HepG2 (cell line): ENCODE data around the gene PTPRQ. TPM values are rescaled to one million over a fixed set of nuclear protein-coding genes. Genes with fewer than 3 reads are reported as not detected.
A peak's percentile ranks its signal among the peaks of the same experiment; 100 is the strongest.

ENCODE experiments used
- ATAC-seq: fragments of 200-7000 bp; cut with Tn5 transposase; 3 replicates; pipeline ENCODE4 v1.9.1; 2020; ENCODE audit warnings: mild to moderate bottlenecking, moderate library complexity
- BruUV-seq: library from RNA; stranded (reverse); fragments of 400-500 nt; replicated peaks from 2 replicates; lab custom pipeline; 2021; lab: Mats Ljungman, UMichigan
- CTCF ChIA-PET: fragments of 300-600 bp; formaldehyde crosslinking; extraction: SDS; loops from one replicate; lab custom pipeline; 2021; ENCODE audit warnings: low total read pairs, inconsistent platforms, low intra/inter-chr PET ratio; lab: Yijun Ruan, JAX
- POLR2A ChIA-PET: fragments of 350-600 bp; sonication (Branson Sonifier 250); formaldehyde crosslinking; loops from one replicate; lab custom pipeline; 2020; ENCODE audit warnings: antibody characterized with exemption, inconsistent platforms; lab: Yijun Ruan, JAX
- DNase-seq: peaks from one replicate; pipeline ENCODE4 v3.0.0-alpha.2; 2015; ENCODE audit warnings: low spot score
- FAIRE-seq: peaks from 3 replicates; lab custom pipeline; 2011; peaks lifted over from hg19 to GRCh38; lab: Jason Lieb, UNC
- H2AFZ ChIP-seq: one replicate; pipeline ENCODE4 v1.6.1; 2011; ENCODE audit warnings: low read length, inconsistent platforms
- H3K27ac ChIP-seq: fragments of 300-600 bp; 3 replicates; pipeline ENCODE4 v1.8.0; 2011; ENCODE audit warnings: mixed run types, mild to moderate bottlenecking, mixed read lengths, low read length, inconsistent platforms; ENCODE audit not compliant: insufficient read depth; ENCODE audit errors: extremely low read length
- H3K27me3 ChIP-seq, 2 experiments: fragments of 200-600 bp in 1 of 2; 2 replicates in 1 of 2; 3 replicates in 1 of 2; pipeline versions ENCODE4 v1.6.0 to v1.8.0; 2011; ENCODE audit warnings: low read length in 2 of 2, mild to moderate bottlenecking in 2 of 2, moderate library complexity in 2 of 2, inconsistent platforms in 1 of 2; ENCODE audit not compliant: insufficient read depth in 2 of 2, control insufficient read depth in 1 of 2
- H3K36me3 ChIP-seq, 2 experiments: fragments of 200-600 bp in 1 of 2; replicated peaks in 1 of 2; 2 replicates in 1 of 2; 3 replicates in 1 of 2; pipeline versions ENCODE4 v1.5.1 to v1.8.0; 2011; ENCODE audit warnings: low read length in 2 of 2, inconsistent platforms in 1 of 2; ENCODE audit not compliant: insufficient read depth in 2 of 2, control insufficient read depth in 1 of 2
- H3K4me1 ChIP-seq: 2 replicates; pipeline ENCODE4 v1.5.1; 2012; ENCODE audit warnings: low read length, inconsistent platforms; ENCODE audit not compliant: insufficient read depth
- H3K4me2 ChIP-seq: 2 replicates; pipeline ENCODE4 v1.6.0; 2011; ENCODE audit warnings: low read depth, low read length, inconsistent platforms
- H3K4me3 ChIP-seq, 3 experiments: fragments of 200-600 bp in 1 of 3; sonication (generic), shearing (Covaris generic) in 1 of 3; replicated peaks in 1 of 3; 2 replicates each; pipeline ENCODE4 v1.5.1; 2011 to 2016; ENCODE audit warnings: low read length in 3 of 3, inconsistent platforms in 2 of 3, low read depth in 2 of 3, mild to moderate bottlenecking in 2 of 3, control low read depth in 1 of 3, mixed read lengths in 1 of 3; ENCODE audit not compliant: insufficient read depth in 1 of 3
- H3K79me2 ChIP-seq: one replicate; pipeline ENCODE4 v1.6.1; 2011; ENCODE audit warnings: low read length, inconsistent platforms; ENCODE audit not compliant: insufficient read depth
- H3K9ac ChIP-seq: 2 replicates; pipeline ENCODE4 v1.6.0; 2011; ENCODE audit warnings: mild to moderate bottlenecking, low read depth, low read length, inconsistent platforms; ENCODE audit not compliant: insufficient read depth
- H3K9me3 ChIP-seq: 2 replicates; pipeline ENCODE4 v1.5.1; 2012; ENCODE audit warnings: mild to moderate bottlenecking, low read length
- H4K20me1 ChIP-seq: 2 replicates; pipeline ENCODE4 v1.6.0; 2011; ENCODE audit warnings: inconsistent platforms, mild to moderate bottlenecking, low read length, moderate library complexity; ENCODE audit not compliant: insufficient read depth
- POGK ChIP-seq: sonication (generic); formaldehyde crosslinking; conservative IDR thresholded peaks from 2 replicates; pipeline ENCODE4 v1.8.0; 2022; ENCODE audit warnings: mild to moderate bottlenecking, moderate library complexity, missing genetic modification reagents
- ZFP36L1 ChIP-seq: sonication (generic); formaldehyde crosslinking; IDR thresholded peaks from 2 replicates; pipeline ENCODE4 v1.8.0; 2022; ENCODE audit warnings: mild to moderate bottlenecking, missing genetic modification reagents, moderate library complexity
- ZKSCAN5 ChIP-seq: sonication (generic); formaldehyde crosslinking; IDR thresholded peaks from 2 replicates; pipeline ENCODE4 v1.5.1; 2020; ENCODE audit warnings: mild to moderate bottlenecking, missing genetic modification reagents
- ZNF180 ChIP-seq: sonication (generic); formaldehyde crosslinking; IDR thresholded peaks from 2 replicates; pipeline ENCODE4 v1.4.0; 2020; ENCODE audit warnings: low read depth, missing genetic modification reagents, borderline replicate concordance
- ZNF331 ChIP-seq: sonication (generic); formaldehyde crosslinking; IDR thresholded peaks from 2 replicates; pipeline ENCODE4 v1.4.0; 2020; ENCODE audit warnings: missing genetic modification reagents
- ZNF430 ChIP-seq: sonication (generic); formaldehyde crosslinking; IDR thresholded peaks from 2 replicates; pipeline ENCODE4 v1.9.0; 2021; ENCODE audit warnings: mild to moderate bottlenecking, missing genetic modification reagents
- WGBS: methylation state at CpG from one replicate; pipeline ENCODE4 v1.1.6; 2017; ENCODE audit warnings: low lambda C conversion rate; 5-methylcytosine and 5-hydroxymethylcytosine counted together
- in situ Hi-C: cut with HindIII; loops from 2 replicates; pipeline ENCODE4 v1.10.0; 2017; ENCODE audit warnings: low pct_unique_long_range_greater_than_20kb; ENCODE audit not compliant: extremely low pct_ligation_motif_present
- intact Hi-C: fragments of 100-400 bp; cut with micrococcal nuclease; formaldehyde crosslinking; loops from one replicate; pipeline ENCODE4 v1.10.0; 2022; ENCODE audit not compliant: unreplicated experiment
- polyA plus RNA-seq, 8 experiments: library from polyadenylated mRNA; depleted of rRNA in 3 of 8; stranded (reverse) in 7 of 8; unstranded in 1 of 8; fragments of >200 nt; fragmentation: Illumina TruSeq in 4 of 8; extraction: Trizol in 4 of 8; gene quantifications; 2 replicates each; pipeline versions ENCODE4 v1.2.1 to v1.2.3, GENCODE V29; 2011 to 2016; ENCODE audit warnings: low read depth in 4 of 8, missing spikeins in 1 of 8, mixed read lengths in 1 of 8; ENCODE audit not compliant: insufficient read depth in 1 of 8
- total RNA-seq, 5 experiments: library from RNA; depleted of rRNA; stranded (reverse); fragments of >200 nt; fragmentation: Illumina TruSeq; extraction: Trizol; gene quantifications; 2 replicates each; pipeline ENCODE4 v1.2.3, GENCODE V29; 2016; ENCODE audit warnings: low read depth in 1 of 5

The PTPRQ gene
- total and polyA plus RNA-seq, 2 of the 13 experiments (the other 11 are each of a cell fraction or from before 2014, with no cell fraction given), result not detected

GRCh38 chr12:80698847-80699542 is 255.0 kb downstream of the PTPRQ start:
- 31% methylated on average over 7 of the region's 7 CpGs for WGBS
- H3K27ac ChIP-seq, result no peak overlapping the region
- H4K20me1 ChIP-seq, result no peaks in the 10 kb centered on the region
- no peak overlapping the region for H3K9ac ChIP-seq
- FAIRE-seq, result no peak
- CTCF ChIA-PET, result no interaction called here
- intact Hi-C loops, result no loop called here
- H3K4me1 ChIP-seq, result peaks cover 30% of the 10 kb centered on the region
- POLR2A ChIA-PET, result no interaction called here
- no peak overlapping the region for H2AFZ ChIP-seq
- TF ChIP-seq POGK (CRISPR knock-in tag) (no peak), ZKSCAN5 (CRISPR knock-in tag) (peak; percentile 40; the same call in 1 of the 2 replicates)
- TF ChIP-seq, all 625 proteins: peak for 1
- no peak for DNase-seq
- H3K36me3 ChIP-seq, result no peaks in the 10 kb centered on the region
- BruUV-seq, result no TSS peak
- in situ Hi-C loops, result no loop called here
- H3K4me3 ChIP-seq, result no peak overlapping the region
- no peaks in the 10 kb centered on the region for H3K79me2 ChIP-seq
- no peak for ATAC-seq
- no peaks in the 10 kb centered on the region for H3K27me3 ChIP-seq
- no peak overlapping the region for H3K4me2 ChIP-seq
- H3K9me3 ChIP-seq, result no peaks in the 10 kb centered on the region

- ChIA-PET POLR2A (no interaction called here), CTCF (no interaction called here)
- DNase-seq (no peak), FAIRE-seq (no peak), ATAC-seq (no peak)
- H3K4me2 ChIP-seq, result no peak overlapping the region
- H3K9me3 ChIP-seq, result no peaks in the 10 kb centered on the region
- H3K36me3 ChIP-seq, result no peaks in the 10 kb centered on the region
- BruUV-seq, result no TSS peak
- TF ChIP-seq ZNF331 (no peak), ZNF430 (CRISPR knock-in tag) (no peak), ZFP36L1 (no peak), ZNF180 (CRISPR knock-in tag) (no peak)
- H3K79me2 ChIP-seq, result no peaks in the 10 kb centered on the region
- H3K9ac ChIP-seq, result no peak overlapping the region
- H2AFZ ChIP-seq, result no peak overlapping the region
- in situ Hi-C loops, result no loop called here
- peaks cover 30% of the 10 kb centered on the region for H3K4me1 ChIP-seq
- no peaks in the 10 kb centered on the region for H4K20me1 ChIP-seq
- no peak overlapping the region for H3K27ac ChIP-seq
- no peak overlapping the region for H3K4me3 ChIP-seq
- intact Hi-C loops, result no loop called here
- WGBS, result 16% methylated on average over 2 of the region's 2 CpGs
- H3K27me3 ChIP-seq, result no peaks in the 10 kb centered on the region
Measured at GRCh38 chr12:80700327-80700726, 256.3 kb downstream of the PTPRQ start.
